DOHH2 (cell line): ENCODE measurements around the gene SEMG1.

Source experiments
- CTCF ChIP-seq: fragments of 200-600 bp; sonication (generic); IDR thresholded peaks from one replicate; pipeline ENCODE4 v1.5.1; 2014; ENCODE audit warnings: antibody characterized with exemption, mild to moderate bottlenecking, low read depth, low read length; ENCODE audit not compliant: poor library complexity, severe bottlenecking
- EZH2phosphoT487 ChIP-seq: fragments of 200-600 bp; sonication (generic); IDR thresholded peaks from 2 replicates; pipeline ENCODE4 v1.6.1; 2017; ENCODE audit warnings: borderline replicate concordance, mild to moderate bottlenecking, antibody characterized with exemption, low read length, moderate library complexity, mixed read lengths

- TF ChIP-seq CTCF, result no peak
- TF ChIP-seq EZH2phosphoT487, result no peak
Measured at GRCh38 chr20:45176526-45177267, 30.1 kb upstream of the SEMG1 start.
